ENCODE results near the gene KCNK5. TPM values are rescaled to one million over a fixed set of nuclear protein-coding genes. Genes with fewer than 3 reads are reported as not detected.

The KCNK5 gene
- polyA plus RNA-seq, 1 donor from 2014 or later, result not detected

- TF ChIP-seq SMC3 (conservative IDR thresholded peaks at IDR 0.05; ENCODE audit: poor library complexity), result no peak
- TF ChIP-seq POLR2AphosphoS5 (IDR thresholded peaks at IDR 0.05), result no peak
- TF ChIP-seq RAD21 (conservative IDR thresholded peaks at IDR 0.05), result no peak
- no peaks in the 10 kb centered on the region for H3K36me3 ChIP-seq (ENCODE audit: insufficient read depth, low read length)
- H2AFZ ChIP-seq (ENCODE audit: low read depth, low read length), result no peak overlapping the region
- no peaks in the 10 kb centered on the region for H4K20me1 ChIP-seq (ENCODE audit: insufficient read depth)
- no peaks in the 10 kb centered on the region for H3K9me2 ChIP-seq (ENCODE audit: insufficient read depth, low read length)
- no peak overlapping the region for H3K4me3 ChIP-seq (ENCODE audit: low read length)
- no peaks in the 10 kb centered on the region for H3F3A ChIP-seq (ENCODE audit: insufficient read depth, low read length, poor library complexity, severe bottlenecking)
- H3K27me3 ChIP-seq (ENCODE audit: insufficient read depth, low read depth, low read length), result no peaks in the 10 kb centered on the region
- H3K27ac ChIP-seq (ENCODE audit: low read length), result no peak overlapping the region
- H3K79me2 ChIP-seq (replicated peaks; ENCODE audit: insufficient read depth, low read length), result no peaks in the 10 kb centered on the region
- H3K9ac ChIP-seq (ENCODE audit: low read length), result no peak overlapping the region
- no peaks in the 10 kb centered on the region for H3K9me3 ChIP-seq (ENCODE audit: low read length)
- H3K4me2 ChIP-seq (ENCODE audit: low read length), result no peak overlapping the region
Observed at GRCh38 chr6:39263303-39264037, 34.2 kb upstream of the KCNK5 start.

- Histone ChIP-seq H2AFZ (ENCODE audit: low read depth, low read length) (no peak overlapping the region), H3K4me3 (ENCODE audit: low read length) (no peak overlapping the region), H3K79me2 (replicated peaks; ENCODE audit: insufficient read depth, low read length) (no peaks in the 10 kb centered on the region), H3K27me3 (ENCODE audit: insufficient read depth, low read depth, low read length) (no peaks in the 10 kb centered on the region), H3K9ac (ENCODE audit: low read length) (no peak overlapping the region), H3K9me3 (ENCODE audit: low read length) (no peaks in the 10 kb centered on the region), H3K27ac (ENCODE audit: low read length) (no peak overlapping the region), H3F3A (ENCODE audit: insufficient read depth, low read length, poor library complexity, severe bottlenecking) (no peaks in the 10 kb centered on the region), H3K4me2 (ENCODE audit: low read length) (no peak overlapping the region), H3K9me2 (ENCODE audit: insufficient read depth, low read length) (no peaks in the 10 kb centered on the region), H4K20me1 (ENCODE audit: insufficient read depth) (no peaks in the 10 kb centered on the region), H3K36me3 (ENCODE audit: insufficient read depth, low read length) (no peaks in the 10 kb centered on the region)
- TF ChIP-seq TAF1 (IDR thresholded peaks at IDR 0.05; ENCODE audit: low read depth) (no peak), REST (IDR thresholded peaks at IDR 0.05; ENCODE audit: borderline replicate concordance) (no peak), CTCF (IDR thresholded peaks at IDR 0.05; ENCODE audit: poor library complexity, severe bottlenecking) (no peak), RAD21 (conservative IDR thresholded peaks at IDR 0.05) (no peak), EZH2 (IDR thresholded peaks at IDR 0.05; ENCODE audit: borderline replicate concordance, insufficient read depth, low read length, poor library complexity, severe bottlenecking) (no peak), SMC3 (conservative IDR thresholded peaks at IDR 0.05; ENCODE audit: poor library complexity) (no peak), POLR2AphosphoS5 (IDR thresholded peaks at IDR 0.05) (no peak), MXI1 (conservative IDR thresholded peaks at IDR 0.05; ENCODE audit: poor library complexity, severe bottlenecking) (no peak), EP300 (conservative IDR thresholded peaks at IDR 0.05; ENCODE audit: poor library complexity, severe bottlenecking) (no peak)
Observed at GRCh38 chr6:39261751-39262150, 32.5 kb upstream of the KCNK5 start.

All from neural cell (in vitro differentiated cells).